ENCODE measurements around the gene WFIKKN1.

Gene WFIKKN1

GRCh38 chr16:658679-659571, 28.1 kb downstream of the WFIKKN1 start:
- DNase-seq (ENCODE audit: low read depth): no peak
- H3K4me3 ChIP-seq (ENCODE audit: low read length): no peak overlapping the region
- no peak for TF ChIP-seq CTCF (IDR thresholded peaks at IDR 0.05; ENCODE audit: insufficient read depth, low read depth, low read length, missing control alignments)

GRCh38 chr16:659618-660017, 28.8 kb downstream of the WFIKKN1 start:
- no peak for TF ChIP-seq CTCF (IDR thresholded peaks at IDR 0.05; ENCODE audit: insufficient read depth, low read depth, low read length, missing control alignments)
- DNase-seq (ENCODE audit: low read depth): no peak

GRCh38 chr16:660132-660458, 29.3 kb downstream of the WFIKKN1 start:
- TF ChIP-seq CTCF (IDR thresholded peaks at IDR 0.05; ENCODE audit: insufficient read depth, low read depth, low read length, missing control alignments): no peak
- H3K4me3 ChIP-seq (ENCODE audit: low read length): no peak overlapping the region

More at GRCh38 chr16:659618-660017, 28.8 kb downstream of the WFIKKN1 start:
- no peak overlapping the region for H3K4me3 ChIP-seq (ENCODE audit: low read length)

GRCh38 chr16:660459-661183, 29.8 kb downstream of the WFIKKN1 start:
- H3K4me3 ChIP-seq (ENCODE audit: low read length): no peak overlapping the region
- peak; percentile 84 for DNase-seq (ENCODE audit: low read depth)
- TF ChIP-seq CTCF (IDR thresholded peaks at IDR 0.05; ENCODE audit: insufficient read depth, low read depth, low read length, missing control alignments): peak; percentile 59

More at GRCh38 chr16:660132-660458, 29.3 kb downstream of the WFIKKN1 start:
- DNase-seq (ENCODE audit: low read depth): no peak

GRCh38 chr16:661184-661821, 30.5 kb downstream of the WFIKKN1 start:
- no peak overlapping the region for H3K4me3 ChIP-seq (ENCODE audit: low read length)
- no peak for DNase-seq (ENCODE audit: low read depth)
- TF ChIP-seq CTCF (IDR thresholded peaks at IDR 0.05; ENCODE audit: insufficient read depth, low read depth, low read length, missing control alignments): no peak

GRCh38 chr16:662095-662494, 31.3 kb downstream of the WFIKKN1 start:
- no peak for DNase-seq (ENCODE audit: low read depth)
- no peak overlapping the region for H3K4me3 ChIP-seq (ENCODE audit: low read length)
- TF ChIP-seq CTCF (IDR thresholded peaks at IDR 0.05; ENCODE audit: insufficient read depth, low read depth, low read length, missing control alignments): no peak
